MM.1S (cell line): ENCODE results near the gene EMC1.

Source experiments
- DNase-seq: peaks from one replicate; pipeline ENCODE4 v3.0.0-alpha.2; 2015
- H2AFZ ChIP-seq: fragments of 300-600 bp; sonication (generic); 2 replicates; pipeline ENCODE4 v1.6.0; 2016; ENCODE audit warnings: antibody characterized with exemption, low read length
- H3F3A ChIP-seq: fragments of 300-600 bp; sonication (generic); 2 replicates; pipeline ENCODE4 v1.6.1; 2016; ENCODE audit warnings: mild to moderate bottlenecking, antibody characterized with exemption, low read length, moderate library complexity, mixed read lengths; ENCODE audit not compliant: insufficient read depth
- H3K27ac ChIP-seq: fragments of 300-600 bp; sonication (generic); 2 replicates; pipeline ENCODE4 v1.5.1; 2016; ENCODE audit warnings: mild to moderate bottlenecking, low read length
- H3K27me3 ChIP-seq: fragments of 300-600 bp; sonication (generic); replicated peaks from 2 replicates; pipeline ENCODE4 v1.6.0; 2016; ENCODE audit warnings: low read length; ENCODE audit not compliant: insufficient read depth
- H3K36me3 ChIP-seq: fragments of 300-600 bp; sonication (generic); replicated peaks from 2 replicates; pipeline ENCODE4 v1.6.1; 2016; ENCODE audit warnings: mild to moderate bottlenecking, low read length, mixed read lengths; ENCODE audit not compliant: insufficient read depth
- H3K4me1 ChIP-seq: fragments of 300-600 bp; sonication (generic); 2 replicates; pipeline ENCODE4 v1.6.1; 2016; ENCODE audit warnings: low read length, mixed read lengths
- H3K4me2 ChIP-seq: fragments of 300-600 bp; sonication (generic); 2 replicates; pipeline ENCODE4 v1.6.0; 2016; ENCODE audit warnings: low read depth, low read length
- H3K4me3 ChIP-seq: fragments of 300-600 bp; sonication (generic); 2 replicates; pipeline ENCODE4 v1.5.1; 2016; ENCODE audit warnings: low read length, mixed read lengths
- H3K79me2 ChIP-seq: fragments of 300-600 bp; sonication (generic); 2 replicates; pipeline ENCODE4 v1.6.1; 2016; ENCODE audit warnings: mixed run types, low read length, mixed read lengths
- H3K9ac ChIP-seq: fragments of 300-600 bp; sonication (generic); 2 replicates; pipeline ENCODE4 v1.6.1; 2016; ENCODE audit warnings: low read length, mixed read lengths
- H3K9me2 ChIP-seq: fragments of 300-600 bp; sonication (generic); replicated peaks from 2 replicates; pipeline ENCODE4 v1.6.1; 2016; ENCODE audit warnings: mild to moderate bottlenecking, low read length, mixed read lengths; ENCODE audit not compliant: insufficient read depth
- H3K9me3 ChIP-seq: fragments of 300-600 bp; sonication (generic); replicated peaks from 2 replicates; pipeline ENCODE4 v1.6.1; 2016; ENCODE audit warnings: mild to moderate bottlenecking, low read length, mixed read lengths; ENCODE audit not compliant: insufficient read depth
- H4K20me1 ChIP-seq: fragments of 300-600 bp; sonication (generic); 2 replicates; pipeline ENCODE4 v1.6.1; 2016; ENCODE audit warnings: mild to moderate bottlenecking, low read length, moderate library complexity, mixed read lengths; ENCODE audit not compliant: insufficient read depth
- CTCF ChIP-seq: fragments of 300-600 bp; sonication (generic); IDR thresholded peaks from 2 replicates; pipeline ENCODE4 v1.5.1; 2016; ENCODE audit warnings: antibody characterized with exemption, low read length, mixed read lengths
- EZH2 ChIP-seq: fragments of 300-600 bp; sonication (generic); optimal IDR thresholded peaks from 2 replicates; pipeline ENCODE3; 2017; ENCODE audit warnings: low read depth, mild to moderate bottlenecking, antibody characterized with exemption, low read length, mixed read lengths
- EZH2phosphoT487 ChIP-seq: fragments of 300-600 bp; sonication (generic); IDR thresholded peaks from 2 replicates; pipeline ENCODE4 v1.6.1; 2018; ENCODE audit warnings: antibody characterized with exemption, low read length

Gene EMC1

GRCh38 chr1:19190468-19190867, 60.9 kb downstream of the EMC1 start:
- no peaks in the 10 kb centered on the region for H3F3A ChIP-seq
- H2AFZ ChIP-seq, result no peak overlapping the region
- TF ChIP-seq CTCF (no peak), EZH2phosphoT487 (no peak), EZH2 (no peak)
- H3K9me2 ChIP-seq, result no peaks in the 10 kb centered on the region
- no peaks in the 10 kb centered on the region for H3K79me2 ChIP-seq
- H3K4me1 ChIP-seq, result no peaks in the 10 kb centered on the region
- H3K27me3 ChIP-seq, result no peaks in the 10 kb centered on the region
- H4K20me1 ChIP-seq, result no peaks in the 10 kb centered on the region
- peaks cover 10% of the 10 kb centered on the region; the same call in 1 of the 2 replicates for H3K36me3 ChIP-seq
- H3K4me3 ChIP-seq, result no peak overlapping the region
- H3K9ac ChIP-seq, result no peak overlapping the region
- H3K27ac ChIP-seq, result no peak overlapping the region
- DNase-seq, result no peak
- H3K9me3 ChIP-seq, result no peaks in the 10 kb centered on the region
- H3K4me2 ChIP-seq, result no peak overlapping the region

GRCh38 chr1:19189270-19189669, 62.1 kb downstream of the EMC1 start:
- Histone ChIP-seq H3K27me3 (no peaks in the 10 kb centered on the region), H3K9ac (no peak overlapping the region), H3K9me2 (no peaks in the 10 kb centered on the region), H3K4me2 (no peak overlapping the region), H2AFZ (no peak overlapping the region), H3K9me3 (no peaks in the 10 kb centered on the region), H3K4me1 (no peaks in the 10 kb centered on the region), H4K20me1 (no peaks in the 10 kb centered on the region), H3K27ac (no peak overlapping the region), H3F3A (no peaks in the 10 kb centered on the region), H3K36me3 (peaks cover 14% of the 10 kb centered on the region; the same call in 1 of the 2 replicates), H3K4me3 (no peak overlapping the region), H3K79me2 (no peaks in the 10 kb centered on the region)
- TF ChIP-seq EZH2 (no peak), CTCF (no peak), EZH2phosphoT487 (no peak)
- no peak for DNase-seq

DNA sequence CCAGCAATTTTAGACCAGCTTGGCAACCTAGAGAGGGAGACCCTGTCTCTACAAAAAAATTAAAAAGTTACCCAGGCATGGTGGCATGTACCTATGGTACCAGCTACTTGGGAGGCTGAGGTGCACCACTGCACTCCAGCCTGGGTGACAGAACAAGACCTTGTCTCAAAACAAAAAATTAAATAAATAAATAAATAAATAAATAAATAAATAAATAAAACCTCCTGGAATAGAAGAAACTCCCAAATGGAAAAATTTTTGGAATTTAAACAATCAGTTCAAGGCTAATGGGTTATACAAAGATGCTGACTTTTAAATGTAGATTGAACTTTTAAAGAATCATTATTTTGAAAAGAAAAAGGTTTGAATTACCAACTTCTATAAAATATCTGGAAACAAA, 63.5 kb downstream of the EMC1 start:
- DNase-seq, result no peak
- no peaks in the 10 kb centered on the region for H4K20me1 ChIP-seq

More for the DNA sequence above, 63.5 kb downstream of the EMC1 start:
- Histone ChIP-seq H3K4me3 (no peak overlapping the region), H3K27ac (no peak overlapping the region), H3K4me2 (no peak overlapping the region), H3K9me2 (no peaks in the 10 kb centered on the region), H3K9ac (no peak overlapping the region), H3K36me3 (peaks cover 16% of the 10 kb centered on the region; the same call in 1 of the 2 replicates), H3K4me1 (no peaks in the 10 kb centered on the region), H3K27me3 (no peaks in the 10 kb centered on the region), H2AFZ (no peak overlapping the region), H3K79me2 (no peaks in the 10 kb centered on the region), H3K9me3 (no peaks in the 10 kb centered on the region), H3F3A (no peaks in the 10 kb centered on the region)
- TF ChIP-seq EZH2 (no peak), EZH2phosphoT487 (no peak), CTCF (no peak)
